PC-9 (cell line): ENCODE measurements around the gene MYO15B.

Source experiments
- CTCF ChIP-seq: fragments of 200-600 bp; sonication (generic); conservative IDR thresholded peaks from 2 replicates; pipeline ENCODE4 v1.6.1; 2017; ENCODE audit warnings: mixed run types, antibody characterized with exemption, mild to moderate bottlenecking, moderate library complexity
- EZH2 ChIP-seq: fragments of 200-600 bp; sonication (generic); IDR thresholded peaks from 2 replicates; pipeline ENCODE4 v1.8.0; 2017; ENCODE audit warnings: antibody characterized with exemption, low read depth

- TF ChIP-seq CTCF (no peak), EZH2 (no peak)
Observed at GRCh38 chr17:75634376-75634740, 46.8 kb downstream of the MYO15B start.
